A549 (cell line): ENCODE measurements around the gene ABCF2. TPM values are rescaled to one million over a fixed set of nuclear protein-coding genes. Genes with fewer than 3 reads are reported as not detected.

Experiments used
- ATAC-seq, 2 experiments: fragments of 200-7000 bp in 1 of 2; fragments of >200 bp in 1 of 2; cut with Nextera tagmentation in 1 of 2; cut with Tn5 transposase in 1 of 2; 3 replicates each; pipeline versions ENCODE4 v1.8.0 to v1.9.1; 2018 to 2020; ENCODE audit warnings: mild to moderate bottlenecking in 1 of 2, moderate library complexity in 1 of 2
- CTCF ChIA-PET: fragments of 300-600 bp; sonication (Branson Sonifier 250); formaldehyde crosslinking; extraction: SDS; loops from one replicate; lab custom pipeline; 2021; ENCODE audit warnings: antibody characterized with exemption, inconsistent platforms; lab: Yijun Ruan, JAX
- POLR2A ChIA-PET: fragments of 350-600 bp; formaldehyde crosslinking; extraction: SDS; loops from one replicate; lab custom pipeline; 2021; ENCODE audit warnings: antibody characterized with exemption, inconsistent platforms; lab: Yijun Ruan, JAX
- DNase-seq, 2 experiments: peaks; one replicate each; pipeline versions ENCODE4 v3.0.0 to v3.0.0-alpha.2; 2011 to 2016; ENCODE audit warnings: low read depth in 1 of 2, low spot score in 1 of 2
- FAIRE-seq: peaks from 2 replicates; lab custom pipeline; 2011; peaks lifted over from hg19 to GRCh38; lab: Jason Lieb, UNC
- H3K27ac ChIP-seq, 2 experiments: fragments of >200 bp; sonication (Bioruptor Twin); formaldehyde crosslinking; 3 replicates each; pipeline ENCODE4 v1.5.1; 2016 to 2017
- H3K4me1 ChIP-seq: fragments of >200 bp; sonication (Bioruptor Twin); formaldehyde crosslinking; 3 replicates; pipeline ENCODE4 v1.6.1; 2016
- H3K4me2 ChIP-seq: fragments of >200 bp; sonication (Bioruptor Twin); formaldehyde crosslinking; 3 replicates; pipeline ENCODE4 v1.6.1; 2016
- H3K4me3 ChIP-seq: fragments of >200 bp; sonication (Bioruptor Twin); formaldehyde crosslinking; 3 replicates; pipeline ENCODE4 v1.5.1; 2016
- H3K9me3 ChIP-seq: fragments of >200 bp; sonication (Bioruptor Twin); formaldehyde crosslinking; 3 replicates; pipeline ENCODE4 v1.6.1; 2016
- CBX2 ChIP-seq: fragments of 200-600 bp; sonication (generic); IDR thresholded peaks from 2 replicates; pipeline ENCODE4 v1.6.1; 2016; ENCODE audit warnings: low read depth, mild to moderate bottlenecking, borderline replicate concordance
- CHD4 ChIP-seq: fragments of 200-600 bp; sonication (generic); IDR thresholded peaks from 2 replicates; pipeline ENCODE4 v1.6.1; 2016; ENCODE audit warnings: antibody characterized with exemption, mild to moderate bottlenecking, borderline replicate concordance
- EHMT2 ChIP-seq: fragments of 200-600 bp; sonication (generic); IDR thresholded peaks from 2 replicates; pipeline ENCODE4 v1.6.1; 2016; ENCODE audit warnings: antibody characterized with exemption, low read depth, mild to moderate bottlenecking, moderate library complexity
- ESRRA ChIP-seq: fragments of 150-350 bp; IDR thresholded peaks from 2 replicates; pipeline ENCODE4 v1.6.1; 2014; ENCODE audit warnings: mild to moderate bottlenecking, low read length, borderline replicate concordance
- FOSL2 ChIP-seq, 2 experiments: fragments of 450-650 bp in 1 of 2; fragments of >200 bp in 1 of 2; sonication (Bioruptor Twin) in 1 of 2; formaldehyde crosslinking; IDR thresholded peaks; 2 replicates each; pipeline versions ENCODE4 v1.5.0 to v1.6.1; 2016 to 2020; ENCODE audit warnings: mild to moderate bottlenecking in 1 of 2, moderate library complexity in 1 of 2
- HES2 ChIP-seq: fragments of >200 bp; sonication (Bioruptor Twin); formaldehyde crosslinking; IDR thresholded peaks from 2 replicates; pipeline ENCODE4 v1.6.1; 2016
- HOXA7 ChIP-seq: fragments of 250-450 bp; sonication (Bioruptor Pico); IDR thresholded peaks from 2 replicates; pipeline ENCODE4 v1.5.0; 2020; ENCODE audit warnings: mild to moderate bottlenecking, moderate library complexity
- HOXB13 ChIP-seq: fragments of 250-450 bp; sonication (Bioruptor Pico); IDR thresholded peaks from 2 replicates; pipeline ENCODE4 v1.5.0; 2020; ENCODE audit warnings: low read depth, mild to moderate bottlenecking, moderate library complexity
- JUNB ChIP-seq: fragments of >200 bp; sonication (Bioruptor Twin); formaldehyde crosslinking; IDR thresholded peaks from 2 replicates; pipeline ENCODE4 v1.6.1; 2016
- MAFK ChIP-seq: fragments of 450-650 bp; IDR thresholded peaks from 2 replicates; pipeline ENCODE4 v1.6.1; 2014; ENCODE audit not compliant: partially characterized antibody
- MAZ ChIP-seq: fragments of 150-350 bp; IDR thresholded peaks from 2 replicates; pipeline ENCODE4 v1.6.1; 2014; ENCODE audit warnings: antibody characterized with exemption, low read depth, low read length, borderline replicate concordance
- PHF8 ChIP-seq: fragments of 200-600 bp; sonication (generic); IDR thresholded peaks from 2 replicates; pipeline ENCODE4 v1.6.1; 2016; ENCODE audit warnings: low read depth, mild to moderate bottlenecking, antibody characterized with exemption, moderate library complexity, borderline replicate concordance
- POLR2A ChIP-seq: IDR thresholded peaks from 2 replicates; pipeline ENCODE4 v1.6.1; 2012; ENCODE audit warnings: mild to moderate bottlenecking, low read length
- RARB ChIP-seq: fragments of 250-450 bp; sonication (Bioruptor Pico); IDR thresholded peaks from 2 replicates; pipeline ENCODE4 v1.8.0; 2021; ENCODE audit warnings: mild to moderate bottlenecking, moderate library complexity
- RCOR1 ChIP-seq: fragments of 150-350 bp; IDR thresholded peaks from 2 replicates; pipeline ENCODE4 v1.6.1; 2014; ENCODE audit warnings: antibody characterized with exemption, low read length, low read depth
- RFX5 ChIP-seq: fragments of 450-650 bp; IDR thresholded peaks from 2 replicates; pipeline ENCODE4 v1.7.1; 2014; ENCODE audit warnings: antibody characterized with exemption, mild to moderate bottlenecking, moderate library complexity
- SMC3 ChIP-seq: fragments of >200 bp; sonication (Bioruptor Twin); formaldehyde crosslinking; IDR thresholded peaks from 3 replicates; pipeline ENCODE4 v1.6.1; 2018; ENCODE audit warnings: inconsistent platforms
- SREBF2 ChIP-seq: fragments of 450-650 bp; IDR thresholded peaks from 2 replicates; pipeline ENCODE4 v1.6.1; 2014; ENCODE audit warnings: mild to moderate bottlenecking, moderate library complexity
- ZFP36 ChIP-seq: fragments of 450-650 bp; IDR thresholded peaks from 2 replicates; pipeline ENCODE4 v1.6.1; 2014; ENCODE audit warnings: borderline replicate concordance; ENCODE audit not compliant: partially characterized antibody
- WGBS: methylation state at CpG from one replicate; pipeline ENCODE4 v1.1.6; 2017; ENCODE audit errors: missing lambda C conversion rate; 5-methylcytosine and 5-hydroxymethylcytosine counted together
- polyA plus RNA-seq, 4 experiments: library from polyadenylated mRNA; depleted of rRNA in 3 of 4; stranded (reverse); fragments of >200 nt; fragmentation: RNase III in 1 of 4; extraction: RNeasy Plus Mini Kit Qiagen cat#74134 plus additional on column Dnase treatment in 1 of 4; gene quantifications; 2 replicates in 3 of 4; 3 replicates in 1 of 4; pipeline ENCODE4 v1.2.3, GENCODE V29; 2011 to 2017
- TF ChIP-seq, protein P1 (sequence below): fragments of >200 bp; sonication (Bioruptor Twin); formaldehyde crosslinking; IDR thresholded peaks from 3 replicates; pipeline ENCODE4 v1.6.1; 2016
- TF ChIP-seq, protein P2 (sequence below): fragments of 250-450 bp; sonication (Bioruptor Pico); IDR thresholded peaks from 2 replicates; pipeline ENCODE4 v1.5.0; 2020; ENCODE audit warnings: low read depth, mild to moderate bottlenecking, moderate library complexity

ABCF2 gene
- polyA plus RNA-seq, 2 of the 4 experiments (the other 2 are of a cell fraction): 47.8 to 70.9 TPM

DNA sequence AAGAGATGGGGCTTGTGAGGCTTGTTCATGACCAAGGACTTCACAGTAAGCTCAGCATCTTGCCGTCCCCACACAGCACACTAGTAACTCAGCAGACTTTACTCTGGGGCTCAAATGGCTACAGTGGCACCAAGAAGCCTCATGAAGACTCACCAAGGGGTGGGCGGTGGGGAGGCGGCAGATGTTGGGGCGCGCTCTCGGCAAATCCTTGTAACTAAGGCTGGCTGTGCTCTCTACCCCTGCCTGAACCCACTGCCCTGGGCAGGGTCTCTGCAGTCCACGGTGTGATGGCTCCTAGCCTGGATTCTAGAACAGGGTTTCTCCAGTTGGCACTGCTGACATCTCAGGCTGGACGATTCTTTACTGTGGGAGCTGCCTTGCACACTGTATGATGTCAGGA lies 33.9 kb upstream of the ABCF2 start:
- no peak for DNase-seq
- peak in 1 of 2 experiments; percentile 29; a peak in 3 of 6 replicates for ATAC-seq
- Histone ChIP-seq H3K27ac (no peak overlapping the region), H3K9me3 (no peaks in the 10 kb centered on the region), H3K4me2 (no peak overlapping the region), H3K4me3 (no peak overlapping the region), H3K4me1 (no peaks in the 10 kb centered on the region)
- no peak for TF ChIP-seq PHF8
- no peak for TF ChIP-seq RFX5
- TF ChIP-seq CBX2: no peak
- TF ChIP-seq HOXA7 (CRISPR knock-in tag): no peak
- TF ChIP-seq SMC3: no peak
- no peak for TF ChIP-seq JUNB
- TF ChIP-seq, protein P1, sequence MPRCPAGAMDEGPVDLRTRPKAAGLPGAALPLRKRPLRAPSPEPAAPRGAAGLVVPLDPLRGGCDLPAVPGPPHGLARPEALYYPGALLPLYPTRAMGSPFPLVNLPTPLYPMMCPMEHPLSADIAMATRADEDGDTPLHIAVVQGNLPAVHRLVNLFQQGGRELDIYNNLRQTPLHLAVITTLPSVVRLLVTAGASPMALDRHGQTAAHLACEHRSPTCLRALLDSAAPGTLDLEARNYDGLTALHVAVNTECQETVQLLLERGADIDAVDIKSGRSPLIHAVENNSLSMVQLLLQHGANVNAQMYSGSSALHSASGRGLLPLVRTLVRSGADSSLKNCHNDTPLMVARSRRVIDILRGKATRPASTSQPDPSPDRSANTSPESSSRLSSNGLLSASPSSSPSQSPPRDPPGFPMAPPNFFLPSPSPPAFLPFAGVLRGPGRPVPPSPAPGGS: no peak
- TF ChIP-seq HOXB13: no peak
- no peak for TF ChIP-seq ESRRA
- no peak for TF ChIP-seq RCOR1
- no peak for TF ChIP-seq POLR2A
- TF ChIP-seq MAZ: no peak
- ChIA-PET CTCF (interaction anchor here (0.6 to 1.4 kb wide), 3 partner anchors 8 to 93 kb away, joined by 3 read pairs; no protein-coding TSS in a partner anchor), POLR2A (no interaction called here)
- no peak for FAIRE-seq
- WGBS: 59% methylated on average over 6 of the region's 8 CpGs

GRCh38 chr7:151260471-151260870 lies 33.5 kb upstream of the ABCF2 start:
- 61% methylated on average over 11 of the region's 11 CpGs for WGBS
- no peak overlapping the region for H3K4me2 ChIP-seq
- CTCF ChIA-PET: interaction anchor here (1.4 kb wide), 1 partner anchor 90 kb away, joined by 3 read pairs; no protein-coding TSS in a partner anchor
- H3K27ac ChIP-seq: no peak overlapping the region
- H3K9me3 ChIP-seq: no peaks in the 10 kb centered on the region
- no peaks in the 10 kb centered on the region for H3K4me1 ChIP-seq
- DNase-seq: no peak
- no peak for TF ChIP-seq PHF8
- POLR2A ChIA-PET: no interaction called here
- no peak for ATAC-seq
- FAIRE-seq: no peak
- no peak overlapping the region for H3K4me3 ChIP-seq

DNA sequence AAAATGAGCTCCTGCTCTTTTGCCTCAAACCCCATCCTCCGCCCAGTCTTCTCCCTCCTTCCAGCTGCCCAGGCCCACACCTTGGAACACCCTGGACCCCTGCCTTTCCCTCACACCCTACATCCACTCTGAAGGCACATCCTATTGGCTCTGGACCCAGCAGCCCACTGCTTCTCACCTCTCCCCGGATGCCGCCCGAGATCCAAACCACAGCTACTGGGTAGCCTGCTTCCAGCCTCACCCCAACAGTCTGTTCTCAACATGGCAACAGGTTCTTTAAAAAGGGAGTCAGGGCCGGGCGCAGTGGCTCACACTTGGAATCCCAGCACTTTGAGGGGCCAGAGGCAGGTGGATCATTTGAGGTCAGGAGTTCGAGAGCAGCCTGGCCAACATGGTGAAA lies 31.0 kb upstream of the ABCF2 start:
- no peaks in the 10 kb centered on the region for H3K9me3 ChIP-seq
- no peak overlapping the region for H3K27ac ChIP-seq
- no peak for DNase-seq
- FAIRE-seq: no peak
- H3K4me2 ChIP-seq: no peak overlapping the region
- WGBS: 77% methylated on average over 7 of the region's 7 CpGs
- POLR2A ChIA-PET: no interaction called here
- no peaks in the 10 kb centered on the region for H3K4me1 ChIP-seq
- ATAC-seq: no peak
- H3K4me3 ChIP-seq: no peak overlapping the region
- no peak for TF ChIP-seq HES2
- no peak for TF ChIP-seq EHMT2
- no peak for TF ChIP-seq MAFK
- TF ChIP-seq RARB: no peak
- no peak for TF ChIP-seq POLR2A
- TF ChIP-seq FOSL2 (IDR thresholded peaks at IDR 0.05): no peak
- TF ChIP-seq FOSL2 (CRISPR knock-in tag; IDR thresholded peaks at IDR 0.05): no peak
- no peak for TF ChIP-seq SREBF2
- TF ChIP-seq ZFP36: no peak
- TF ChIP-seq, protein P2, sequence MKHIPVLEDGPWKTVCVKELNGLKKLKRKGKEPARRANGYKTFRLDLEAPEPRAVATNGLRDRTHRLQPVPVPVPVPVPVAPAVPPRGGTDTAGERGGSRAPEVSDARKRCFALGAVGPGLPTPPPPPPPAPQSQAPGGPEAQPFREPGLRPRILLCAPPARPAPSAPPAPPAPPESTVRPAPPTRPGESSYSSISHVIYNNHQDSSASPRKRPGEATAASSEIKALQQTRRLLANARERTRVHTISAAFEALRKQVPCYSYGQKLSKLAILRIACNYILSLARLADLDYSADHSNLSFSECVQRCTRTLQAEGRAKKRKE (CRISPR knock-in tag): no peak
- no peak for TF ChIP-seq CHD4
- TF ChIP-seq PHF8: no peak
- CTCF ChIA-PET: interaction anchor here (1.1 to 8.3 kb wide), 3 partner anchors 14 to 58 kb away, joined by 3 to 60 read pairs (median 10); no protein-coding TSS in a partner anchor
